HEK293 (cell line): ENCODE measurements around the gene DYNLL2.
"Not testable (repeated sequence)": the region's sequence is repeated elsewhere in the genome, so short reads cannot be mapped to it uniquely, and the experiment has no call there.

ENCODE experiments used
- CTCF ChIA-PET: fragments of 350-600 bp; formaldehyde crosslinking; extraction: SDS; loops from one replicate; lab custom pipeline; 2021; ENCODE audit warnings: antibody characterized with exemption; lab: Yijun Ruan, JAX
- POLR2A ChIA-PET: fragments of 300-600 bp; formaldehyde crosslinking; extraction: SDS; loops from one replicate; lab custom pipeline; 2020; ENCODE audit warnings: antibody characterized with exemption, inconsistent platforms; lab: Yijun Ruan, JAX
- H3K27ac ChIP-seq: fragments of 200-500 bp; sonication (Bioruptor generic); 2 replicates; pipeline ENCODE4 v1.5.1; 2014; ENCODE audit warnings: low read depth, low read length, control low read depth, inconsistent platforms; ENCODE audit errors: extremely low read depth
- H3K36me3 ChIP-seq, 2 experiments: fragments of 200-500 bp in 1 of 2; sonication (Bioruptor generic) in 1 of 2; 1 replicate in 1 of 2; 2 replicates in 1 of 2; pipeline ENCODE4 v1.5.1; 2014 to 2017; ENCODE audit warnings: inconsistent platforms in 2 of 2, low read length in 2 of 2; ENCODE audit not compliant: control insufficient read depth in 2 of 2, insufficient read depth in 1 of 2
- H3K4me1 ChIP-seq: fragments of 200-500 bp; sonication (Bioruptor generic); 2 replicates; pipeline ENCODE4 v1.5.1; 2014; ENCODE audit warnings: mild to moderate bottlenecking, low read length, inconsistent platforms; ENCODE audit not compliant: control insufficient read depth, insufficient read depth
- H3K4me3 ChIP-seq: 2 replicates; pipeline ENCODE4 v1.5.1; 2011; ENCODE audit warnings: low read depth, mild to moderate bottlenecking, control low read depth, low read length, moderate library complexity
- H3K9me3 ChIP-seq: fragments of 200-500 bp; sonication (Bioruptor generic); 2 replicates; pipeline ENCODE4 v1.5.1; 2014; ENCODE audit warnings: low read depth, low read length, inconsistent platforms; ENCODE audit not compliant: control insufficient read depth, insufficient read depth
- CTCF ChIP-seq: fragments of 450-650 bp; formaldehyde crosslinking; IDR thresholded peaks from 2 replicates; pipeline ENCODE4 v1.5.1; 2016; ENCODE audit warnings: missing biosample characterization, missing genetic modification characterization
- FEZF1 ChIP-seq: fragments of 450-650 bp; formaldehyde crosslinking; IDR thresholded peaks from 2 replicates; pipeline ENCODE4 v1.5.1; 2016; ENCODE audit warnings: missing biosample characterization, missing genetic modification characterization
- GLIS1 ChIP-seq: fragments of 450-650 bp; formaldehyde crosslinking; IDR thresholded peaks from 2 replicates; pipeline ENCODE4 v1.5.1; 2016; ENCODE audit warnings: missing biosample characterization, missing genetic modification characterization
- HOXD13 ChIP-seq: sonication (generic); formaldehyde crosslinking; IDR thresholded peaks from 2 replicates; pipeline ENCODE4 v1.8.0; 2022; ENCODE audit warnings: missing genetic modification reagents, borderline replicate concordance
- MEIS1 ChIP-seq: sonication (generic); formaldehyde crosslinking; IDR thresholded peaks from 2 replicates; pipeline ENCODE4 v1.8.1; 2022; ENCODE audit warnings: missing genetic modification reagents, mild to moderate bottlenecking, borderline replicate concordance
- ZBTB44 ChIP-seq: fragments of 450-650 bp; IDR thresholded peaks from 2 replicates; pipeline ENCODE4 v1.5.1; 2018; ENCODE audit warnings: missing biosample characterization, mild to moderate bottlenecking, missing genetic modification characterization
- ZEB2 ChIP-seq: fragments of 450-650 bp; formaldehyde crosslinking; IDR thresholded peaks from 2 replicates; pipeline ENCODE4 v1.5.1; 2016; ENCODE audit warnings: missing biosample characterization, missing genetic modification characterization
- ZFP69B ChIP-seq: fragments of 450-650 bp; formaldehyde crosslinking; IDR thresholded peaks from 2 replicates; pipeline ENCODE4 v1.5.1; 2016; ENCODE audit warnings: missing biosample characterization, missing genetic modification characterization
- ZNF146 ChIP-seq: fragments of 450-650 bp; formaldehyde crosslinking; IDR thresholded peaks from 2 replicates; pipeline ENCODE4 v1.5.1; 2016; ENCODE audit warnings: missing biosample characterization, missing genetic modification characterization
- ZNF174 ChIP-seq: fragments of 450-650 bp; formaldehyde crosslinking; IDR thresholded peaks from 2 replicates; pipeline ENCODE4 v1.5.0; 2017; ENCODE audit warnings: missing biosample characterization, mild to moderate bottlenecking, missing genetic modification characterization
- ZNF404 ChIP-seq: fragments of 450-650 bp; formaldehyde crosslinking; IDR thresholded peaks from 2 replicates; pipeline ENCODE4 v1.5.1; 2017; ENCODE audit warnings: missing biosample characterization, missing genetic modification characterization
- ZNF544 ChIP-seq: fragments of 450-650 bp; formaldehyde crosslinking; IDR thresholded peaks from 2 replicates; pipeline ENCODE4 v1.5.0; 2017; ENCODE audit warnings: missing biosample characterization, missing genetic modification characterization
- ZNF549 ChIP-seq: fragments of 450-650 bp; IDR thresholded peaks from 2 replicates; pipeline ENCODE4 v1.5.1; 2018; ENCODE audit warnings: missing biosample characterization, missing genetic modification characterization, mild to moderate bottlenecking, inconsistent platforms, moderate library complexity
- ZNF626 ChIP-seq: fragments of 450-650 bp; sonication (Bioruptor Pico); formaldehyde crosslinking; IDR thresholded peaks from 2 replicates; pipeline ENCODE4 v1.5.1; 2018; ENCODE audit warnings: missing biosample characterization, missing genetic modification characterization, inconsistent platforms
- ZNF654 ChIP-seq: fragments of 450-650 bp; formaldehyde crosslinking; IDR thresholded peaks from 2 replicates; pipeline ENCODE4 v1.5.1; 2016; ENCODE audit warnings: low read depth, missing biosample characterization, missing genetic modification characterization
- TF ChIP-seq, protein P1 (sequence below): fragments of 450-650 bp; formaldehyde crosslinking; IDR thresholded peaks from 2 replicates; pipeline ENCODE4 v1.5.1; 2017; ENCODE audit warnings: missing biosample characterization, missing genetic modification characterization
- TF ChIP-seq, protein P2 (sequence below): fragments of 450-650 bp; formaldehyde crosslinking; IDR thresholded peaks from 2 replicates; pipeline ENCODE4 v1.5.1; 2016; ENCODE audit warnings: missing biosample characterization, missing genetic modification characterization
- TF ChIP-seq, protein P3 (sequence below): fragments of 450-650 bp; formaldehyde crosslinking; IDR thresholded peaks from 2 replicates; pipeline ENCODE4 v1.5.1; 2016; ENCODE audit warnings: missing biosample characterization, missing genetic modification characterization
- TF ChIP-seq, protein P4 (sequence below): fragments of 450-650 bp; formaldehyde crosslinking; IDR thresholded peaks from 2 replicates; pipeline ENCODE4 v1.5.1; 2016; ENCODE audit warnings: missing biosample characterization, missing genetic modification characterization

DYNLL2 gene

DNA sequence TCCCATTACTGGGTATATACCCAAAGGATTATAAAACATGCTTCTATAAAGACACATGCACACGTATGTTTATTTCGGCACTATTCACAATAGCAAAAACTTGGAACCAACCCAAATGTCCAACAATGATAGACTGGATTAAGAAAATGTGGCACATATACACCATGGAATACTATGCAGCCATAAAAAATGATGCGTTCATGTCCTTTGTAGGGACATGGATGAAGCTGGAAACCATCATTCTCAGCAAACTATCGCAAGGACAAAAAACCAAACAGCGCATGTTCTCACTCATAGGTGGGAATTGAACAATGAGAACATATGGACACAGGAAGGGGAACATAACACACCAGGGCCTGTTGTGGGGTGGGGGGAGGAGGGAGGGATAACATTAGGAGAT lies 49.5 kb downstream of the DYNLL2 start:
- H3K4me3 ChIP-seq, H3K4me1 ChIP-seq, POLR2A ChIA-PET, H3K27ac ChIP-seq, H3K36me3 ChIP-seq, H3K9me3 ChIP-seq, CTCF ChIA-PET: not testable (repeated sequence)
- peak; percentile 90 for TF ChIP-seq ZNF146

DNA sequence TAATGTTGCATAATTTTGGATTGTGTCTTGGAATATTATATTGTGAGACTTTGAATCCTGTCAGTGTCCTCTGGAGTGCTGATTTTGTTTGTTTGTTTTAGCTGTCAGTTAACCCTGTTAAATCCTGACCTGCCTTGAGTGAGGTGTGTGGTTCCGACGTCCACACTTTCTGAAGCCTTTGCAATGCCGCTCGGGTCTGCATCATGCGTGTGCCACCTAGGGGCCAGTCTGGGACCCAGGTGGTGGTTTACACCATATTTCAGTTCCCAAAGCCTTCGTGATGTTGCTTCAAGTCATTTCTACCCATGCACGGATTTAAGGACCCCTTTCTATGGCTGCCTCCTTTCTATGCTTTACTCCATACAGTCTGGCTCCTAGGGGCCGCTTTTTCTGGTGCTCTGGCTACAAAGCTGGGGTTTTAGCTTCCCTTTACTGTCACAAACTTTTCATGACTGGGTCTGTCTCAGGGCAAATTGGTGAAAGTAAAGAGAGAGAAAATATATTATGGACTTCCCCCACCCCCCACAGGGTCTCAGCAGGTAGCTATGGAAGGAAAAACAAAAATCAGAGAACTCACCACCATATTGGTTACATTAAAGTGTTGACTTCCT lies 53.6 kb downstream of the DYNLL2 start:
- no peak overlapping the region for H3K4me3 ChIP-seq
- no peaks in the 10 kb centered on the region for H3K4me1 ChIP-seq
- TF ChIP-seq ZBTB44 (tag by site-specific recombination), result no peak
- TF ChIP-seq ZNF626 (tag by site-specific recombination), result no peak
- no peak for TF ChIP-seq ZNF174 (tag by site-specific recombination)
- TF ChIP-seq ZEB2 (tag by site-specific recombination), result no peak
- no peak for TF ChIP-seq ZNF146
- TF ChIP-seq ZNF544 (tag by site-specific recombination), result no peak
- TF ChIP-seq ZFP69B (tag by site-specific recombination), result no peak
- TF ChIP-seq FEZF1 (tag by site-specific recombination), result no peak
- TF ChIP-seq, protein P1, sequence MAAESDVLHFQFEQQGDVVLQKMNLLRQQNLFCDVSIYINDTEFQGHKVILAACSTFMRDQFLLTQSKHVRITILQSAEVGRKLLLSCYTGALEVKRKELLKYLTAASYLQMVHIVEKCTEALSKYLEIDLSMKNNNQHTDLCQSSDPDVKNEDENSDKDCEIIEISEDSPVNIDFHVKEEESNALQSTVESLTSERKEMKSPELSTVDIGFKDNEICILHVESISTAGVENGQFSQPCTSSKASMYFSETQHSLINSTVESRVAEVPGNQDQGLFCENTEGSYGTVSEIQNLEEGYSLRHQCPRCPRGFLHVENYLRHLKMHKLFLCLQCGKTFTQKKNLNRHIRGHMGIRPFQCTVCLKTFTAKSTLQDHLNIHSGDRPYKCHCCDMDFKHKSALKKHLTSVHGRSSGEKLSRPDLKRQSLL (tag by site-specific recombination), result no peak
- TF ChIP-seq ZNF549 (tag by site-specific recombination), result no peak
- TF ChIP-seq GLIS1 (tag by site-specific recombination), result no peak
- TF ChIP-seq CTCF (tag by site-specific recombination), result 0 out of 2 replicates have a peak, but pooled peaks have one; percentile 41
- TF ChIP-seq, protein P2, sequence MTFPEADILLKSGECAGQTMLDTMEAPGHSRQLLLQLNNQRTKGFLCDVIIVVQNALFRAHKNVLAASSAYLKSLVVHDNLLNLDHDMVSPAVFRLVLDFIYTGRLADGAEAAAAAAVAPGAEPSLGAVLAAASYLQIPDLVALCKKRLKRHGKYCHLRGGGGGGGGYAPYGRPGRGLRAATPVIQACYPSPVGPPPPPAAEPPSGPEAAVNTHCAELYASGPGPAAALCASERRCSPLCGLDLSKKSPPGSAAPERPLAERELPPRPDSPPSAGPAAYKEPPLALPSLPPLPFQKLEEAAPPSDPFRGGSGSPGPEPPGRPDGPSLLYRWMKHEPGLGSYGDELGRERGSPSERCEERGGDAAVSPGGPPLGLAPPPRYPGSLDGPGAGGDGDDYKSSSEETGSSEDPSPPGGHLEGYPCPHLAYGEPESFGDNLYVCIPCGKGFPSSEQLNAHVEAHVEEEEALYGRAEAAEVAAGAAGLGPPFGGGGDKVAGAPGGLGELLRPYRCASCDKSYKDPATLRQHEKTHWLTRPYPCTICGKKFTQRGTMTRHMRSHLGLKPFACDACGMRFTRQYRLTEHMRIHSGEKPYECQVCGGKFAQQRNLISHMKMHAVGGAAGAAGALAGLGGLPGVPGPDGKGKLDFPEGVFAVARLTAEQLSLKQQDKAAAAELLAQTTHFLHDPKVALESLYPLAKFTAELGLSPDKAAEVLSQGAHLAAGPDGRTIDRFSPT (tag by site-specific recombination), result no peak
- TF ChIP-seq ZNF654 (tag by site-specific recombination), result peak; percentile 40
- TF ChIP-seq, all 188 proteins: peak for 2
- no peaks in the 10 kb centered on the region for H3K36me3 ChIP-seq
- ChIA-PET POLR2A (interaction anchor here (1.2 kb wide), 1 partner anchor 22 kb away, joined by 3 read pairs; no protein-coding TSS in a partner anchor), CTCF (interaction anchor here (0.6 to 2.8 kb wide), 17 partner anchors 13 to 349 kb away, joined by 3 to 19 read pairs (median 4); no protein-coding TSS in a partner anchor)
- H3K9me3 ChIP-seq, result no peaks in the 10 kb centered on the region
- H3K27ac ChIP-seq, result no peak overlapping the region

- CTCF ChIA-PET, result interaction anchor here (0.8 kb wide), 1 partner anchor 11 kb away, joined by 3 read pairs; no protein-coding TSS in a partner anchor
- Histone ChIP-seq H3K4me3 (no peak overlapping the region), H3K27ac (no peak overlapping the region), H3K9me3 (no peaks in the 10 kb centered on the region; the same call in 1 of the 2 replicates), H3K4me1 (no peaks in the 10 kb centered on the region), H3K36me3 (no peaks in the 10 kb centered on the region)
- POLR2A ChIA-PET, result no interaction called here
- TF ChIP-seq, protein P3, sequence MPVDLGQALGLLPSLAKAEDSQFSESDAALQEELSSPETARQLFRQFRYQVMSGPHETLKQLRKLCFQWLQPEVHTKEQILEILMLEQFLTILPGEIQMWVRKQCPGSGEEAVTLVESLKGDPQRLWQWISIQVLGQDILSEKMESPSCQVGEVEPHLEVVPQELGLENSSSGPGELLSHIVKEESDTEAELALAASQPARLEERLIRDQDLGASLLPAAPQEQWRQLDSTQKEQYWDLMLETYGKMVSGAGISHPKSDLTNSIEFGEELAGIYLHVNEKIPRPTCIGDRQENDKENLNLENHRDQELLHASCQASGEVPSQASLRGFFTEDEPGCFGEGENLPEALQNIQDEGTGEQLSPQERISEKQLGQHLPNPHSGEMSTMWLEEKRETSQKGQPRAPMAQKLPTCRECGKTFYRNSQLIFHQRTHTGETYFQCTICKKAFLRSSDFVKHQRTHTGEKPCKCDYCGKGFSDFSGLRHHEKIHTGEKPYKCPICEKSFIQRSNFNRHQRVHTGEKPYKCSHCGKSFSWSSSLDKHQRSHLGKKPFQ (tag by site-specific recombination), result no peak
- TF ChIP-seq HOXD13 (CRISPR knock-in tag) (no peak), MEIS1 (CRISPR knock-in tag) (no peak), ZNF404 (tag by site-specific recombination) (no peak)
- TF ChIP-seq, protein P4, sequence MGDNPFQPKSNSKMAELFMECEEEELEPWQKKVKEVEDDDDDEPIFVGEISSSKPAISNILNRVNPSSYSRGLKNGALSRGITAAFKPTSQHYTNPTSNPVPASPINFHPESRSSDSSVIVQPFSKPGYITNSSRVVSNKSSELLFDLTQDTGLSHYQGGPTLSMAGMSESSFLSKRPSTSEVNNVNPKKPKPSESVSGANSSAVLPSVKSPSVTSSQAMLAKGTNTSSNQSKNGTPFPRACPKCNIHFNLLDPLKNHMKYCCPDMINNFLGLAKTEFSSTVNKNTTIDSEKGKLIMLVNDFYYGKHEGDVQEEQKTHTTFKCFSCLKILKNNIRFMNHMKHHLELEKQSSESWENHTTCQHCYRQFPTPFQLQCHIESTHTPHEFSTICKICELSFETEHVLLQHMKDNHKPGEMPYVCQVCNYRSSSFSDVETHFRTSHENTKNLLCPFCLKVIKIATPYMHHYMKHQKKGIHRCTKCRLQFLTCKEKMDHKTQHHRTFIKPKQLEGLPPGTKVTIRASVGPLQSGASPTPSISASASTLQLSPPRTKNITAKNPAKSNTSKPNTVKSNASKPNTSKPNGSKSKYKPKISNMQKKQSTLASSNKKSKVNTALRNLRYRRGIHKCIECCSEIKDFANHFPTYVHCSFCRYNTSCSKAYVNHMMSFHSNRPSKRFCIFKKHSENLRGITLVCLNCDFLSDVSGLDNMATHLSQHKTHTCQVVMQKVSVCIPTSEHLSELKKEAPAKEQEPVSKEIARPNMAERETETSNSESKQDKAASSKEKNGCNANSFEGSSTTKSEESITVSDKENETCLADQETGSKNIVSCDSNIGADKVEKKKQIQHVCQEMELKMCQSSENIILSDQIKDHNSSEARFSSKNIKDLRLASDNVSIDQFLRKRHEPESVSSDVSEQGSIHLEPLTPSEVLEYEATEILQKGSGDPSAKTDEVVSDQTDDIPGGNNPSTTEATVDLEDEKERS, result no peak
These were observed 58.3 kb downstream of the DYNLL2 start for GRCh38 chr17:58141505-58141904.
